DMS153 treated with DMSO at 0.1 percent for 48 hours (cell line): Measurements from ENCODE around the gene GSTO2.

Experiments used
- DNase-seq: peaks from one replicate; lab custom pipeline; 2025; ENCODE audit not compliant: unreplicated experiment; lab: John Stamatoyannopoulos, UW

Gene GSTO2

DNA sequence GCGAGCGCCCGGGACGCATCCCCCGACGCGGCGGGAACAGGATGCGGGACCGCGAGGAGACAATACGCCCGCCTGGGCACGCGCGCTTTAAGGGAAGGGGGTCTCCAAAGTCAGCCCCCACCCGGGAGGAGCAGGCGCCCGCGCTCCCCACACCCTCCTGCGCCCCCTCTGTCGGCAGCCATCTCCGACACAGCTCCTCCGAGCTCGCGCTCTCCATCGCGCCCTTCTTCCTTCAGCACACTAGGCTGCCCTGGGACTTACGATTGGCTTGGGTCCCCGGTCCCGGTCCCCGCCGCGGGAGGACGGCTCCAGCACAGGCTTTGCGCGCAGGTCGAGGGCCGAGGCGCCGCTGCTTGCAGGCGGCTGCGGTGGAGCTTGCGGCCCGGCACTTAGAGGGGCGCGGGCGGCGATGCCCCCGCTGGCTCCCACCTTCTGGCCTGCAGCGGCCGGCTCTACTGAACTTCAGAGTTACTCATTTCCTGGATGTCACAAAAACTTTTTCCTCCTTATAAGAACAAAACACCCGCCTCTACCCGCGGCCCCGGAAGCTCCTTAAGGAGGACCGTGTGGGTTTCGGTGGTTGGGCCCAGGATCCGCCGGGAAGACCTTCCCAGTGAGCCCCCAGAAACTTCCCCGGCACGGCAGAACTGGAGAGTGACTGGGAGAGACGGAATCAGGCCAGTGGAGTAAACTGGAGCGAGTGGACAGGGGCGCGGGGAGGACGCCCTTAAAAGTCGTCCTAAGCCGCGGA lies 69.2 kb downstream of the GSTO2 start, which contains the start of gene ITPRIP:
TSS of gene ITPRIP (minus strand) at position 481 of the 751 bp plus-strand sequence. CDS start 22,414 bp downstream, outside the sequence.
- peak; percentile 20 for DNase-seq

DNA sequence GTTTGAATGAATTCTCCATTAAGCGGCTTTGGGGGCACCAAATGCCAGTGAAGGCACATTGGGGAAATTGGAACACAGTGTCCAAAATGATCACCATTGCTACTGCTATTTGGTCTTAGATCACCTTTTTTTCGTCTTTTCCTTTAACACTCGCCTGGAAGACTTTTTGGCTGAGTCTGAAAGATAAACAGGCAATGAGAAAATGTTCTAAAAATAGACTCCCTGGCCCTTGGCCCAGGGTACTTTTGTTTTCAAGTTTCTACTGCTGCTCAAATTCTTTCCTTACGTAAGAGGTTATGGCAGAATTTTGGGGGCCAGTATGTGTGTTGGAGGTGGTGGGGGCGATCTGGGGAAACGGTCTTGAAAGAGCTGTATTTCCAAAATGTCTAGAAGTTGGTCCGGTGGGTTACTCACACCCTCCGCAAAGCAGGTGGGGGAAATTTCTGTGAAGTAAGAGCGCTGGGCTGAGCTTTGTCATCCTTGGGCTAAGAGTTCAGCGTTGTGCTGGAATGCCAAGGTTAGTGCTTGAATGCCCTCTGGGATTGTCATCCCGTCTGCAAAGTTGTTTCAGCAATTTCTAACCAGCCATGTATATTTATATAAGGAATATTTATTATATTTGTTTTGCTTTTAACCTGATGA lies 70.6 kb downstream of the GSTO2 start:
- no peak for DNase-seq

DNA sequence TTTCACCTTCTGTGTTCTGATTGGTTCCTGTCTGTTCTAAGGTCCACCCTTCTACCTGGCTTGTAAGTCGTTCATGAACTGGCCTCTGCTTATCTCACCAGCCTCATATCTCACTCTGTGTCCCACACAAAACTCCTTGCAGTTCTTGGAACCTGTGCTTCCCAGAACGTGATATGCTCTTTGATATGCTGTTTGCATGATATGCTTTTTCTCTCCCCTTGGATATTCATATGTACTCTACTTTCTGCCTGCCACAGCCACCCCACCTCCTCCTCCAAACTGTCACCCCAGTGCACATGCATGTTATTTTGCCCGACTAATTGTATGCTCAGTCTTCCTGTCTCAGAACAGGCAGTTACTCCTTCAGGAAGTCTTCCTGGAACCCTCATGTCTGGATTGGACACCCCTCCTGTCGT lies 71.1 kb downstream of the GSTO2 start:
- DNase-seq = no peak

DNA sequence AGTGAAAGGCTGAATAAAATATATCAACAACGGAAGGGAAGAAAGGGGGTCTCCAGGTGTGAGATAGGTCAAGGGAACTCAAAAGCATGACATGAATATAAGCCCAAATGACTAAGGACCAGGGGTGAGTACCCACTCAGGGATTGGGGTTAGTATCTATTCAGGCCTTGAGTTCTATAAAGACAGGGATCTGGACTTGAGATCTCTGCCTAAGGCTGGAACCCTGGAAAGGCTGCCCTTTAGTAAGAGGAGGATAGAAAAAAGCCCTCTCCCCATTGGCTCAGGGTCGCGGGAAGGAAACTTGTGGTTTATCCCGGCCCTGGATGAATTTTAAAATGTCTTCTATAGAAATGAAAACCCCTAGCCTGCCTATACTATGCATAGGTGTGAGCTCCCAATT lies 71.7 kb downstream of the GSTO2 start:
- no peak for DNase-seq

DNA sequence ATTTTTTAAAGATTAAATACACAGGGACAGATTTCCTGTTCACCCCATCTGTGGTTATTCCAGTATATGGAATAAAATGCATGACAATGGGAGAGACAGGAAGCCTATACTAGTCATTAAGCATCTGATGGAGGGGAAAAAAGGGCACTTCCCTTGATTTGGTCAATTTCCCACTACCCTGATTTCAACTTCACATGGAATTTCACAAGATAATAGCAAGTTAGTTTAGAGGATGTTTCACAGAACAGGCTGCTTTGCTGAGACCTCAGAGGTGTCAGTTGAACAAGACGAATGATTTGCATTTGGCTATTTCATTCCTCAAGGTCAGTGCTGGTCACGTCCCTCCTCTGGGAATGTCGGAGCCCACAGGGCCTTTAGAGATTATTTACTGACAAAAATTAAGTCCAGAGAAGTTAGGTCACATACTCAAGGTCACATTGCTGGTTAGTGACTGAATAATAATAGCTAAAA lies 74.0 kb downstream of the GSTO2 start:
- no peak for DNase-seq

DNA sequence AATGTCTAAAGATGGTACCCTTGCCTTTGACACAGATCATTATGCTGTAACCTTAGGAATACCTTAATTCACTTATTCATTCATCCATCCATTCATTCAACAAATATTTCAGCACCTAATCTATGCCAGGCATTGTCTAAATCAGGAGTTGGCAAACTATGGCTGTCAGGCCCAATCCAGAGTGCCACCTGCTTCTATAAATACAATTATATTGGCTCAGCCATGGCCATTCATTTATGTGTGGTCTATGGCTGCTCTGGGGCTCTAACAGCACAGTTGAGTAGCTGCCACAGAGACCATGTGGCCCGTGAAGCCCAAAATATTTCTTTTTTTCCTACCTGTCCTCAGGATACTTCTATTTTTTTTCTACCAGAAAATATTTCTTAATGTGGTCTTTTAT lies 75.2 kb downstream of the GSTO2 start:
- DNase-seq = no peak

DNA sequence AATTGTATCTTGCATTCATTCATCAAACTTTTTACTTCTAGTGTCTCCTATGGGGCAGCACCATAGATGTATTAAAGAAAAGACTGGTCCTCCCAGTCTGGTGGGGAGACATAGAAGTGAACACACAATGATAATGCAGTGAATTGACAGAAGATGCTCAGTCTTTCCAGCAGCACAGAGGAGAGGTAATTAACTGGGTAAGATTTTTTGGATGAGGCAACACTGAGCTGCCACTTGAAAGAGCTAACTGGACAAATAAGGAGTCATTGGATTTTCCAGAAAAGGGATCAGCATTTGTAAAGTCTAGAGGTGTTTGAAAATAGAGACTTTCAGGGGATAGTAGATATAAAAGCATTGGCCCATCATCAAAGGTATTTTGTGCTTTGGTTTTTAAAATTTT lies 76.5 kb downstream of the GSTO2 start:
- DNase-seq = no peak

DNA sequence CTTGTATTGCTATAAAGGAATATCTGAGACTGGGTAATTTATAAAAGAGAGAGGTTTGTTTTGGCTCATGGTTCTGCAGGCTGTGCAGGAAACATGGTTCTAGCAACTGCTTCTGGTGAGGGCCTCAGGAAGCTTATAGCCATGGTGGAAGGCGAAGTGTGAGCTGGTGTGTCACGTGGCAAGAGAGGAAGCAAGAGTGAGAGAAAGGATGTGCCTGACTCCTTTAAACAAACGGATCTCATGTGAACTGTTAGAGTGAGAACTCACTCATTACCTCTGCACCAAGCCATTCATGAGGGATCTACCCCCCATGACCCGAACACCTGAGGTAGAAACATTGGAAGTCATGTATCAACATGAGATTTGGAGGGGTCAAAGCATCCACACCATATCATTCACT lies 77.0 kb downstream of the GSTO2 start:
- DNase-seq = no peak

DNA sequence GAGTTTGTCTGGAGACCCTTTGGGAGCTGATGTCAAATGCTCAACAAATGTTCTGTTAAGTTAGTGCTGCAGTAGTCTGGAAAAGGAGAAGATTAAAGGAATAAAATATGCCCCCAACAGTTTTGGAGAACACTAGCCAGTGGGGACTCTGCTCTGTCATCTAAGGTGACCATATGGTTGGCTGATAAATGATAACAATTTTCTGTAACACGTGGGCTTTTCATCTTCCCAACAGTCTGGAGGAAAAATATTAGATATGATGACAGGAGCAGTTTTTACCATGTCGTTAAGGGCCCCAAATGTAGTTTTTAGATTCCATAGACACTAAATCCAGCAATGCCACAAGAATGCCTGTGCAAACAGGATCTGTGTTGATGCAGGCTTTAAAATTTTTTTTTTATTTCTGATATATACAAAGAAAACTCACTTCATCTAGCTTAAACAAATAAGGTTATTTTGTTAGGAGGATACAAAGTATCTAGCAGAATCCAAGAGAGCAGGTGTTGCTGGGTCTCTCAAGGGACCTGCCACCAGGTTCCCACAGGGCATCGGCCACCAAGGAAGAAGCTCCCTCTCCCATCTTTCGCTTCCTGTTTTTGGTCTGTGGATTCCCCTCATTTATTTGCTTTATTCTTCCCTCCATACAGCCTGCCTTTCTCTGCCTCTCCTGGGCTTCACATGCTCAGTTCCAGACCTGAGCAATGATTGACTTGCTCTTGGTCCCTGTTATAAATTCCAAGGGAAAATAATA lies 78.5 kb downstream of the GSTO2 start:
- DNase-seq = no peak

DNA sequence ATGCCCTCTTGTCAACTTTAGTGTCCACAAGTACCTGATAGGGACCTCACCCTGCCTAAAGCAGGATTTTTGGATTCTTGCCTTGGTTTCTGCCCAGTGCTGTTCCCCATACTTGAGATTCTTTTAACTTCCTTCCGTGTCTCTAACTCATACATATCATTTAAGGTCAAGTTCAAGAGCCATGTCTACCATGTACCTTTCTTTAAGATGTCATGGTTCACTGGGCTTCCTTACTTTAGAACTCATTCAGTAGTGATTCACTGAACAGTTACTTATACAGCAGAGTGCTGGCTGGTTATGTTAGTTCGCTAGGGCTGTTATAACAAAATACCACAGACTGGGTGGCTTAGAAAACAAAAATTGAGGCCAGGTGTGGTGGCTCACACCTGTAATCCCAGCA lies 79.6 kb downstream of the GSTO2 start:
- no peak for DNase-seq

DNA sequence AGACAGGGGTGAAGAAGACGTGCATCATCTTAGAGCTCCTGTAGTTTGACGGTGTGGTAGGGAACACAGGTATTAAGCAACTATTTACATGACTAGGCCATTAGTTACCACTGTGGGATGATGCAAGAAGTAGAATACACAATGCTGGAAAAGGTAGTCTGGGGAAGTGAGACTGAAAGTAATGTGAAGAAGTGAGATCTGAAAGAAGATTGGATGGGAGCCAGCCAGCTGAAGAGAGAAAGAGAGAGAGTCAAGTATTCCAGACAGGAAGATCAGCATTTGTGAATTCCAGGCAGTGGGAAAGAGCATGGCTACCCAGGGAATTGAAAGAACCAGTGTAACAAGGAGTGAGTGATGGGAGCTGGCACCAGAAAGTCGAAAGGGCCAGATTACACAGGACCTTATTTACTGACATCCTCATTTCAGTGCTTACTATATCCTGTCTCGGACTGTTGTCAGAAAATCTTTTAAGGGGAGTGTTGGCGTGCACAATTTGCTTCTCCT lies 80.7 kb downstream of the GSTO2 start:
- no peak for DNase-seq

DNA sequence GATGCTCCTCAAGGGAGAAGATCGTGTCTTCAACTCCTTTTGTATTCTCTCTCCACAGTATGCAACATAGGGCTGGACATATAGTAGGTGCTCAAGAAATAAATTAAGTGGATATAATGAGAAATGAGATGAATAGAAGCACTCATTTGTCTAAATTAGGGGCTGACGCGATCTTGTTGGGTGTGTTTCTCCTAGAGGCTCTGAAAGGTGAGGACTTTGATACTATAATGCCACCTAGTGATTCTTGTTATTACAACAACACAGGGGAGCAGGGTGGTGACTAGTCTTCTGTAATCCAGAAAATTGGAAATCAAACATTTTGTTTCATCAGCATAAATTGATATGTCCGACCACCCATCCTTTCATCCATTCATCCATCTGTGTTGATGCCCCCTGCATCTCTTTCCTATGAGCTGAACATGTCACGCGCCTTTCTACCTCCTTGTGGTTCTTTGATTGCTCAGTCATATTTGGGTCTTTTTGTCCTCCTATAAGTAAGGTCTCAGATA lies 81.2 kb downstream of the GSTO2 start:
- peak; percentile 73 for DNase-seq

DNA sequence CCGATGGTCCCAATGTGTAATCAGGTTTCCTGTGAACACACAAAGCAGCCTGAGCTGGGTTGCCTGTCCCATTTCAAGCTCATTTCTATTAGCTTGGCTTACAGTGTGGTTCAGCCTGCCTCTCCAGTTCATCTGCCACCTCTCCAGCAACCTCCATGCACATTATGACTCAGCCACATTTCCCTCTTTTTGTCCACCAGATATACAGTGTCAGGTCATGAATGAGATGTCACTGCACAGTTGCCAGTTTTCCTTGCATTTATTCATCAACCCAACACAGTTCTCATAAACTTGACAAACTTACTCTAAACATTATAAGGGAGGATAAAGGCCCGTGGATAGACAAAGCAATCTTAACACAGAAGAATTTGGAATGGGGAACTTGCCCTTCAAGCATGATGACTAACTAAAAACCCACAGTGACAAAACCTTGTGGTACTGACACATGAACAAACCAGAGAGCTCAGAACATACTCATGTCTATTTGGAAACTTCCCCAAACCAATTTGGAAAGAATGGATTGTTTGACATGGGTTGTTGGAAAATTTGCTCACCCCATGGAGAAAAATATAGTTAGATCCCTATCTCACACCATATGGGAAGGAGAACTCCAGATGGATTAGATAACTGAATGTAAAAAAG lies 82.2 kb downstream of the GSTO2 start:
- DNase-seq = no peak

DNA sequence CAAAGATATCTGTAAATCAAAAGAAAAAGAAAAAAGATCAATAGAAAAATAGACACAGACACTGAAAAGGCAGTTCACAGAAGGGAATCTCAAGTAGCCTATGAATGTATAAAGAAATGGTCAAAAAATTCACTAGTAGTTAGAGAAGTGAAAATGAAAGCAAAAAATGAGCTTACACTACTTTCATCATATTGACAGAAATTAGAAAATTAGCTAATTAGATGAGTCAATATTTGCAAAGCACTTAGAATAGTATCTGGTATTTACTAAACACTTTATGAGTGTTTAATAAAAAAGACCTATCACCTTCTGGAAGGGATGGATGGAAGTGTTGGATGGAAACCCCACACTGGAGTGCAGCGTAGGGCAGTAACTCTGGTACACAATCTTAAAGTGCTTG lies 82.9 kb downstream of the GSTO2 start:
- DNase-seq = no peak

DNA sequence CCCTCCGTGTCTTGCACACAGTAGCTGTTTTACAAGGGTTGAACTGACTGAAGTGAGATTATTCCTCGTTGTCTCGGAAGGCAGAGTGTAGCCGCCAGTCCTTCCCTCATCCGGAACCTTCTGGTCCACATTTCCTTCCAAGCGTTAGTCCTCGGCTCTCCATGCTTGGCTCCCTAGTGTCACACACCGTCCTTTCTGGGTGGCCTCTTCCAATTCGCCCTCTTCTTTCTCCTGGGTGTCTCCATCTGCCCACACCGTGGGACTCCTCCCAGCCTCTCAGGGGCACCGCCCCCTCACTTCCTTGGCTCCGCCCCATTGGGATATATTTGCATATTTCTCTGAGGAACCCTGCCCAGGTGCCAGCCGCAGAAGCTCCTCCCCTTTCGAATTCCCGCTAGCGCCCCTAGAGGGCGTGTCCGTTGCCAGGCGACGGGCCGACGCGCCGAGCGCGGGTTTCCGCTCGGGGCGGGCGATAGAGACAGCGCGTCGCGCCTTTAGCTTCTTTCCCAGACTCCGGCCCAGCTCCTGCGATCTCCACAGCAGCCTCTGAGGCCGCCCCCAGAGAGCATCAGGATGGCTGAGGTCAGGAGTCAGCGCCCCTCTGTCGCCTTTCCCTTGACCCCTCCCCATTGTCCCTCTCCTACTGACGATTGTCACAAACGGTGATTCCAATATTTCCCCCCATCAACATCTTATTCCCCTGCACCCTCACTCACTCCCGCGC lies 84.5 kb downstream of the GSTO2 start, which contains the start of gene CFAP58:
TSS of gene CFAP58 (plus strand) at position 509 of the 724 bp plus-strand sequence. CDS start at position 574, 65 bp downstream.
- DNase-seq = peak; percentile 92
